Liver (tissue), 9 donors: ENCODE results near the gene ARFGAP1. TPM values are rescaled to one million over a fixed set of nuclear protein-coding genes. Genes with fewer than 3 reads are reported as not detected.

Experiments
- DNase-seq: peaks from one replicate; pipeline ENCODE4 v3.0.0-alpha.2; 2017; ENCODE audit warnings: low spot score
- H3K27ac ChIP-seq, 2 donors: one replicate each; pipeline ENCODE4 v1.7.0; 2013; ENCODE audit warnings: inconsistent platforms in 2 of 2, low read length in 2 of 2, control low read depth in 1 of 2, low read depth in 1 of 2, mild to moderate bottlenecking in 1 of 2
- H3K27me3 ChIP-seq, 4 donors: one replicate each; pipeline versions ENCODE4 v1.6.1 to v1.7.0; 2013; ENCODE audit warnings: low read length in 3 of 4, inconsistent platforms in 1 of 4, mild to moderate bottlenecking in 1 of 4, moderate library complexity in 1 of 4; ENCODE audit not compliant: control insufficient read depth in 4 of 4, insufficient read depth in 4 of 4
- H3K36me3 ChIP-seq, 4 donors: one replicate each; pipeline versions ENCODE4 v1.6.1 to v1.7.0; 2013; ENCODE audit warnings: low read length in 3 of 4, mild to moderate bottlenecking in 3 of 4, low read depth in 1 of 4, moderate library complexity in 1 of 4; ENCODE audit not compliant: control insufficient read depth in 4 of 4, insufficient read depth in 3 of 4
- H3K4me1 ChIP-seq, 4 donors: one replicate each; pipeline versions ENCODE4 v1.6.1 to v1.7.0; 2013; ENCODE audit warnings: low read length in 3 of 4, mild to moderate bottlenecking in 3 of 4, moderate library complexity in 1 of 4; ENCODE audit not compliant: control insufficient read depth in 4 of 4, insufficient read depth in 4 of 4
- H3K4me3 ChIP-seq, 3 donors: one replicate each; pipeline versions ENCODE4 v1.6.1 to v1.7.0; 2013; ENCODE audit warnings: low read length in 3 of 3, control low read depth in 1 of 3, low read depth in 1 of 3, mild to moderate bottlenecking in 1 of 3
- H3K9ac ChIP-seq, 2 donors: one replicate each; pipeline ENCODE4 v1.7.0; 2013; ENCODE audit warnings: low read length in 2 of 2, mild to moderate bottlenecking in 2 of 2, moderate library complexity in 2 of 2, control low read depth in 1 of 2, low read depth in 1 of 2
- H3K9me3 ChIP-seq, 4 donors: one replicate each; pipeline versions ENCODE4 v1.6.1 to v1.7.0; 2013; ENCODE audit warnings: low read length in 3 of 4; ENCODE audit not compliant: control insufficient read depth in 4 of 4
- ATF3 ChIP-seq: IDR thresholded peaks from 2 replicates; pipeline ENCODE4 v1.6.1; 2016; ENCODE audit warnings: antibody characterized with exemption
- CTCF ChIP-seq: fragments of 150-350 bp; IDR thresholded peaks from 2 replicates; pipeline ENCODE4 v1.5.1; 2017; ENCODE audit warnings: improper control_type of control experiment, low read depth, low read length; ENCODE audit not compliant: missing input control
- EGR1 ChIP-seq, 2 donors: IDR thresholded peaks; 2 replicates each; pipeline ENCODE4 v1.6.1; 2016 to 2018; ENCODE audit warnings: antibody characterized with exemption in 2 of 2, low read depth in 2 of 2
- FOXA1 ChIP-seq: IDR thresholded peaks from 2 replicates; pipeline ENCODE4 v1.6.1; 2016; ENCODE audit warnings: antibody characterized with exemption
- FOXA2 ChIP-seq: IDR thresholded peaks from 2 replicates; pipeline ENCODE4 v1.6.1; 2016; ENCODE audit warnings: antibody characterized with exemption
- GABPA ChIP-seq, 2 donors: IDR thresholded peaks in 1 of 2; conservative IDR thresholded peaks in 1 of 2; 2 replicates each; pipeline ENCODE4 v1.6.1; 2016; ENCODE audit warnings: antibody characterized with exemption in 2 of 2, mild to moderate bottlenecking in 1 of 2, moderate library complexity in 1 of 2
- HNF4G ChIP-seq: IDR thresholded peaks from 2 replicates; pipeline ENCODE4 v1.6.1; 2016; ENCODE audit warnings: antibody characterized with exemption
- JUND ChIP-seq, 2 donors: IDR thresholded peaks; 2 replicates each; pipeline ENCODE4 v1.6.1; 2016; ENCODE audit warnings: antibody characterized with exemption in 2 of 2
- MAX ChIP-seq: IDR thresholded peaks from 2 replicates; pipeline ENCODE4 v1.6.1; 2016; ENCODE audit warnings: antibody characterized with exemption
- REST ChIP-seq: IDR thresholded peaks from 2 replicates; pipeline ENCODE4 v1.6.1; 2016; ENCODE audit warnings: antibody characterized with exemption, mild to moderate bottlenecking
- SP1 ChIP-seq: IDR thresholded peaks from 2 replicates; pipeline ENCODE4 v1.6.1; 2018; ENCODE audit warnings: antibody characterized with exemption, mild to moderate bottlenecking
- TAF1 ChIP-seq: conservative IDR thresholded peaks from 2 replicates; pipeline ENCODE4 v1.6.1; 2016; ENCODE audit warnings: antibody characterized with exemption, mild to moderate bottlenecking
- YY1 ChIP-seq: IDR thresholded peaks from 2 replicates; pipeline ENCODE4 v1.6.1; 2016; ENCODE audit warnings: antibody characterized with exemption, mild to moderate bottlenecking
- ZBTB33 ChIP-seq: IDR thresholded peaks from 2 replicates; pipeline ENCODE4 v1.6.1; 2016; ENCODE audit warnings: antibody characterized with exemption
- WGBS: extraction: QIAGEN DNeasy Blood & Tissue Kit; methylation state at CpG from one replicate; pipeline ENCODE4 v1.1.7; 2013; 5-methylcytosine and 5-hydroxymethylcytosine counted together
- polyA plus RNA-seq, 2 donors: library from polyadenylated mRNA; stranded (reverse) in 1 of 2; unstranded in 1 of 2; fragments of 200-250 nt in 1 of 2; fragments of >200 nt in 1 of 2; fragmentation: Nextera tagmentation in 1 of 2; extraction: Ambion mirVana in 1 of 2; gene quantifications; one replicate each; pipeline versions ENCODE4 v1.2.1 to v1.2.3, GENCODE V29; 2013 to 2015
- total RNA-seq, 2 donors: library from RNA; depleted of rRNA; stranded (reverse); fragments of >200 nt; gene quantifications; one replicate each; pipeline ENCODE4 v1.2.3, GENCODE V29; 2014
- donor health status: healthy.
- donor health status: healthy.
- donor health status: healthy.
- donor health status: healthy.
- donor health status: healthy.

ARFGAP1 gene
- total and polyA plus RNA-seq, 4 donors = 11.2 to 29.7 (median 21.8) TPM

GRCh38 chr20:63326314-63327230 is 54.0 kb downstream of the ARFGAP1 start (continued):
- TF ChIP-seq CTCF (no peak), GABPA (IDR thresholded peaks at IDR 0.05 in 1 of 2, conservative IDR thresholded peaks at IDR 0.05 in 1 of 2) (no peak), ATF3 (no peak)

- H3K9ac ChIP-seq = no peak overlapping the region
- H3K9me3 ChIP-seq = peaks cover 0 to 4% (median 0%) of the 10 kb centered on the region in 4 donors
- no peak overlapping the region for H3K27ac ChIP-seq
- no peaks in the 10 kb centered on the region for H3K27me3 ChIP-seq
- 92% methylated on average over 8 of the region's 8 CpGs for WGBS
- TF ChIP-seq MAX (no peak), YY1 (no peak), REST (no peak)
- H3K4me3 ChIP-seq = no peak overlapping the region
- H3K4me1 ChIP-seq = no peaks in the 10 kb centered on the region
- H3K36me3 ChIP-seq = no peaks in the 10 kb centered on the region
- DNase-seq = no peak
These were observed 54.7 kb downstream of the ARFGAP1 start for GRCh38 chr20:63327231-63327745.

- H3K9ac ChIP-seq = no peak overlapping the region
- no peaks in the 10 kb centered on the region for H3K27me3 ChIP-seq
- WGBS = 84% methylated on average over 20 of the region's 20 CpGs
- H3K36me3 ChIP-seq = no peaks in the 10 kb centered on the region
- no peak overlapping the region for H3K27ac ChIP-seq
- H3K4me1 ChIP-seq = no peaks in the 10 kb centered on the region
- H3K9me3 ChIP-seq = peaks cover 0 to 4% (median 0%) of the 10 kb centered on the region in 4 donors
- no peak for DNase-seq
- no peak overlapping the region for H3K4me3 ChIP-seq
- TF ChIP-seq TAF1 (no peak), YY1 (no peak), SP1 (no peak), EGR1 (IDR thresholded peaks at IDR 0.05; ENCODE audit: low read depth in 2 of 2) (no peak), MAX (no peak), FOXA1 (no peak), FOXA2 (no peak), HNF4G (no peak), JUND (IDR thresholded peaks at IDR 0.05) (no peak), ZBTB33 (no peak), ATF3 (no peak), REST (no peak)
These were observed 55.5 kb downstream of the ARFGAP1 start for GRCh38 chr20:63328026-63328700.
